HG03064 (cell line): Measurements from ENCODE around the gene CTNND2.

Experiments
- ATAC-seq: cut with Tn5 transposase; IDR thresholded peaks from one replicate; pipeline ENCODE4 v1.9.1; 2021; ENCODE audit warnings: low read depth; ENCODE audit not compliant: unreplicated experiment

Gene CTNND2

GRCh38 chr5:11540112-11540511, 364.1 kb downstream of the CTNND2 start:
- ATAC-seq, result no peak

DNA sequence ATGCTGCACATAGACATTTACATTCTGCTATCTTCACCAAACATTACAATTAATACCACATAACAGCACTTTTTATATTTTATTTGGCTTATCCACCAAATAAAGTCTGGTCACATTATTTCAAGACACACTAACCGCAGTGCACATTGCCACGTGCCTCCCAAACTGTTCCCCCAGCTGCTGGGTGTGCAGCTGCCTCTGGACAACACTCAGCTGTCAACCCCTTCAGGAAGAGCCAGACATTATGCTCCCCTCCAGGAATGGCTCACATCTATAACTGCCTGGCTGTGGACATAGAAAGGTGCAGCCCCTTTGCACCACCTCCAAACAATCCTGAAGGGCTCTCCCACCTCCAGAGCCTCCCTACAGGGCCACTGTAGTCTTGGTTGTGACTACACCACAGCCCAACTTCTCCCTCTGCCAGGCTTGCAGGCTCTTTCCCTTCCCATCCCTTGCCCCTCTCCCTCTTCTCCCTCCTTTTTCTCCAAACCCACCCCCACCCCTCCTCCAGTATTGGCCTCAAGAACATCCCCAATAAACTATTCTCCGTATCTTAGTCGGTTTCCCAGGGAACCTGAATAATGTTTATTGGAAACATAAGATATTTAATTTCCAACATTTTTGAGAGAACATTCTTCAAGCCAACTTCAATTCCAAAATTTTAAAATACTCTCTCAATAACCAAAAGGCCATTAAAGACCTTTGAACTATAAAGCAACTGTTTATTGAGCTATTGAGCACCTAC, 372.3 kb downstream of the CTNND2 start:
- no peak for ATAC-seq

DNA sequence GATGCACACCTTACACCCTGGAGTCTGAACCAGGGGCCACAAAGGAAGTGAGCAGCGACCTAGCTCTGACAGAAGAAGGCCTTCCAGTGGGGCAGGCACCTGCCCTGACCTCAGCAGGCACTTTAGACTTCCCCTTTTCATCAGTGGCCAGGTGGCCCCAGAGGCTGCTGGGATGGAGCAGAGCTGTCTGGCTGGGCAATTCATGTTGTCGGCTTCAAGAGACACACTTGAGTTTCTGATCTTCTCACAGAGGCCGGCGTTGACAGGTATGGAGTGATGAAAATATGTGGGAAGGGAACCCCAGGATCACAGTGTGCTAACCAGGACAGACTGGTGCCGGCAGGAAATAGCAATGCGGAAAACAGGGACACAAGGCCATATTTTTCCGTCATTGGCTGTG, 375.5 kb downstream of the CTNND2 start:
- ATAC-seq, result no peak

DNA sequence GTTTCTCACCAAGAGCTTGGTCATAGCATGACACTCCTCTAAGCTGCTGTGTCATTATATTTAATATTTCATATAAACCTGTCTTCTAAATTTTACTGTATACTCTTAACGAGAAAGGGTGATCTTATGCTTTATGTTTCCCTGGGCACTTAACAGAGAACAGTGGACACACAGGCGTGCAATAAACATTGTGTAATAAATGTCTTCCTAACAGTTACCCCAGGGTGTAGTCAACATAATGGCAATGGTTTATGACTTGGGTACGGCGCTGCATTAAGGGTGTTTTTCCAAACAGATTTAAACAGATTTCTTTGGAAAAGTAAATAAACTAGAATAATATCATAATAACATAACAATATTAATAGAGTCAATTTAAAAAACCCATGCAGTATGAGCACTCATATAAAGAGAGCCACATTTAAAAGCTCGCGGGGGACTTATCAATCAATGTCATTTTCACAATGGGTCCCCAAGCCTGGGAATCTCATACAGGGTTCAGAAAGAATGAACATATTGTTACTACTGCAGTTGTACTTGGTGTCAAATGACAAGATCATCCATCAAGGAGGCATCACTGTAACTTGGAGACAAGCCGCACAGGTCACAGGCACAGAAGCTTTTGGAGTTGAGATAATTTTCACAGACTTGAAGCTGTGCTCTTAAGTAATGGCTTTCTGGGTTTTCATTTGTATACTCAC, 376.4 kb downstream of the CTNND2 start:
- no peak for ATAC-seq

- ATAC-seq, result no peak
Observed at GRCh38 chr5:11525020-11525419, 379.2 kb downstream of the CTNND2 start.

DNA sequence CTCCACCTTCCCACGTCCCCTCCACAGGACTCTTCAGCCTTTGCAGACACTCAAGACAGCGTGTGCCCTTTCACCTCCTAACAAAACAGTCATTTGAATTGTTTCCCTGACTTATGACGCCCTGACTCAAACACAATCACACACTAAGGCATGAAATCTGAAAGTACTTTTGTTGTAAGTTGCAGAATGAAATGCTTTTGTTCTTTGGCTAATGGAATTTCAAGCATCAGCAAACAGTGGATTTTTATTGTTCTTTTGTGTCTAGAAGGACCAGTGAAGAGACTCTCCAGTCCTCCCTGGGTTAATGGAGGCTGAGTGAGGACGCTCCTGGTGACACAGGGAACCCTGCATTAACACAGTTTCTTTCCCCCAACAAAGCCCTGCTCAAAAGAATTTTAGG, 380.1 kb downstream of the CTNND2 start:
- no peak for ATAC-seq

DNA sequence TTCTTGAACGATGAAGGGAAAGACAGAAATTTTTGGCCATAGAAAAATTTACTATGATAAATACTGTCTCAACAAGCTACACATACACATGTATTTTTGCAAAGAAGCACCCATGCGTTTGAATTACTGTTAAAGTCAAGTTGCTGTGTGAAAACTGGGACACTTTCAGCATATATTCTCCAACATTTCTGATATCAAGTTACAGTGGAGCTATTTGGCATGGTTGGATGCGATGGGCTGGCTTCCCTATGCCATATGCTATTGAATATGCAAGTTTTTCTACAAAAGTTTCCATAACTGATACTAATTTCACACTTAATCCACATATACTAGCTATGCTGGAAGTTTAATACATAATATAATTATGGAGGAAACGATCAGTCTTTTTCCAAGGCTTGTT, 381.4 kb downstream of the CTNND2 start:
- ATAC-seq, result no peak

DNA sequence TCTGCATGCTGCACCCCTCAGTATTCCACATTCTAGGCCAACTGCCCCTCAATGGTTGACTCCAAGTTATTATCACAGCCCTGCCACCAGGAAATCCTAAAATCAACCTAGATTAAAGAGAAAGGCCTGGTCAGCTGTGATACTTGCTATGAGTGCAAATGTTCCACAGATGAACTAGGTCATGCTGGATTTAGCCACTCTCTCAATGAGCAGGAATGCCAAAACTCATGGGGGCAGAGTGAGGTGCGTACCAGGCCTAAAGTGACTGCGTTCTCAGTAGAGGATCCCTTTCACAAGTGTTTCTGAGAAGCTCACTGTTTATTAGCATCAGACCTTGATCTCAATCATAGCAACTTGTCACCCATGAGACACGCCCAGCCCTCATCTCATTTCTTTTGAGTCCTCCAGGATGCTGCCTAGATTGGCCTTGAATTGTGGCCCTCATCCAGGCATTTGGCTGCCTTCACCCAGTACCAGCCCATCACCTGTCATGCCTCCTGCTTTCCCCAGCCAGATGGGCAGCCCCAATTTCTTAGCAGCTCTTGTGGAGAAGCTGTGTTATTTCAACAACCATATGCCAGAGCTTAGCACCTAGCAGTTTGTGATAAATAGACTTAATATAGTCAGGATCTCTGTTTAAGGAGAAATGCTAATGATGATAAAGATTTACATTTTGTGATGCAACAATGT, 383.9 kb downstream of the CTNND2 start:
- ATAC-seq, result no peak

- ATAC-seq, result no peak
Observed at GRCh38 chr5:11519236-11519635, 385.0 kb downstream of the CTNND2 start.

- no peak for ATAC-seq
Observed at GRCh38 chr5:11518676-11519075, 385.6 kb downstream of the CTNND2 start.

GRCh38 chr5:11514705-11515432, 389.4 kb downstream of the CTNND2 start:
- ATAC-seq, result no peak

DNA sequence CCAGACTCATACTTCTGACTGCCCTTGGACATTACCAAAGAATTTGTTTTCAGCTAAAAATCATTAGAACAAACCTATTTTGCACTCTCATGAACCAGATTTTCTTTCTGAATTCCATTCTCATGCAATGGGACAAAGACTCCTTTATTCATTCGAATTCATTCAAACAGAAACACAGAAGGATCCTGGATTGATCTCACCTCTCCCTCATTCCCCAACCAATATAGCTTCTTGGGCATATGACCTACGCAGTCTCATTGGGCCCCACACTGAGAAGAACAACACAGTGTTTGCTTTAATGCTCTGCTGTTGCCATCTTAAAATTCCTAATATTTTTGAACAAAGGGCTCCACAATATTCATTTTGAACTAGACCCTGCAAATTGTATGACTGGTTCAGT, 392.4 kb downstream of the CTNND2 start:
- no peak for ATAC-seq

- ATAC-seq, result no peak
Observed at GRCh38 chr5:11510889-11511288, 393.4 kb downstream of the CTNND2 start.

GRCh38 chr5:11509793-11510192, 394.5 kb downstream of the CTNND2 start:
- no peak for ATAC-seq

- ATAC-seq, result no peak
Observed at GRCh38 chr5:11507156-11507910, 396.9 kb downstream of the CTNND2 start.

DNA sequence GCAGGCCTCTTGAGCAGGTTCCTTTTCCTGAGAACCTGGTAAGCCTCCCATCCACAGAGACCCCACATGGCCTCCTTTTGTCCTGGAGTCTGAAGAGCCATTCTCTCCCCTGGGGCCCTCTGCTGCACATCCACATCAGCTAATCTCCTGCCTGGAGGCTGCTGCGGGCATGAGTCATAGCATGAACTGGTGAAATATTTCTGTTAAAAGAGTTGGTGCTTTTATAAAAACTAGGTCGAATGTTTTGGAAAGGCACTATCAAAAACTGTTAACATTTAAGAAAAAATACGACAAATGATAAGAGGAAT, 399.4 kb downstream of the CTNND2 start:
- ATAC-seq, result no peak

GRCh38 chr5:11504065-11504885, 400.0 kb downstream of the CTNND2 start:
- no peak for ATAC-seq

GRCh38 chr5:11502783-11503182, 401.5 kb downstream of the CTNND2 start:
- ATAC-seq, result no peak

DNA sequence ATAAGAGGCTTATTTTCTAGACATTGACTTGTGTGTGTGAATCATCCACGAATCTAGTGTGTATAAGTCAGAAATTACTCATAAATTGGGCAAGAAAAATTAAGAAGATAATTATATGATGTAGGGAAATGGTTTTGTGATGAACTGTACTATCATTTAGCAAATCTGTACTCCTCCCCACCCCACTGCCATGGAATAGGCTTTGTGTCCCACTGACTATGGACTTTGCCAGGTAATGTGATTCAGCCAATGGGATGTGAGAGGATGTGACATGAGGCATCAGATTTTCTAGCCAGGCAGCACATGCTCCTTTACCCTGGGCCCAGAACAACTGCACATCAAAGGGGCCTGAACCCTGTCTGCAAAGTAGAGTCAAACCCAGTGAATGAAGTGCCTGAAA, 406.6 kb downstream of the CTNND2 start:
- ATAC-seq, result no peak
